A549 (cell line): Measurements from ENCODE around the gene ABI3BP. TPM values are rescaled to one million over a fixed set of nuclear protein-coding genes. Genes with fewer than 3 reads are reported as not detected.

Source experiments
- ATAC-seq, 2 experiments: fragments of 200-7000 bp in 1 of 2; fragments of >200 bp in 1 of 2; cut with Nextera tagmentation in 1 of 2; cut with Tn5 transposase in 1 of 2; 3 replicates each; pipeline versions ENCODE4 v1.8.0 to v1.9.1; 2018 to 2020; ENCODE audit warnings: mild to moderate bottlenecking in 1 of 2, moderate library complexity in 1 of 2
- CTCF ChIA-PET: fragments of 300-600 bp; sonication (Branson Sonifier 250); formaldehyde crosslinking; extraction: SDS; loops from one replicate; lab custom pipeline; 2021; ENCODE audit warnings: antibody characterized with exemption, inconsistent platforms; lab: Yijun Ruan, JAX
- POLR2A ChIA-PET: fragments of 350-600 bp; formaldehyde crosslinking; extraction: SDS; loops from one replicate; lab custom pipeline; 2021; ENCODE audit warnings: antibody characterized with exemption, inconsistent platforms; lab: Yijun Ruan, JAX
- DNase-seq, 2 experiments: peaks; one replicate each; pipeline versions ENCODE4 v3.0.0 to v3.0.0-alpha.2; 2011 to 2016; ENCODE audit warnings: low read depth in 1 of 2, low spot score in 1 of 2
- FAIRE-seq: peaks from 2 replicates; lab custom pipeline; 2011; peaks lifted over from hg19 to GRCh38; lab: Jason Lieb, UNC
- H3K27ac ChIP-seq, 2 experiments: fragments of >200 bp; sonication (Bioruptor Twin); formaldehyde crosslinking; 3 replicates each; pipeline ENCODE4 v1.5.1; 2016 to 2017
- H3K4me1 ChIP-seq: fragments of >200 bp; sonication (Bioruptor Twin); formaldehyde crosslinking; 3 replicates; pipeline ENCODE4 v1.6.1; 2016
- H3K4me2 ChIP-seq: fragments of >200 bp; sonication (Bioruptor Twin); formaldehyde crosslinking; 3 replicates; pipeline ENCODE4 v1.6.1; 2016
- H3K4me3 ChIP-seq: fragments of >200 bp; sonication (Bioruptor Twin); formaldehyde crosslinking; 3 replicates; pipeline ENCODE4 v1.5.1; 2016
- H3K9me3 ChIP-seq: fragments of >200 bp; sonication (Bioruptor Twin); formaldehyde crosslinking; 3 replicates; pipeline ENCODE4 v1.6.1; 2016
- BHLHE40 ChIP-seq: IDR thresholded peaks from 2 replicates; pipeline ENCODE4 v1.6.1; 2012; ENCODE audit warnings: low read depth, low read length, inconsistent platforms
- CBX8 ChIP-seq: fragments of 200-600 bp; sonication (generic); IDR thresholded peaks from 2 replicates; pipeline ENCODE4 v1.6.1; 2016
- CHD4 ChIP-seq: fragments of 200-600 bp; sonication (generic); IDR thresholded peaks from 2 replicates; pipeline ENCODE4 v1.6.1; 2016; ENCODE audit warnings: antibody characterized with exemption, mild to moderate bottlenecking, borderline replicate concordance
- EP300 ChIP-seq, 2 experiments: fragments of >200 bp; sonication (Bioruptor Twin); formaldehyde crosslinking; IDR thresholded peaks; 2 replicates in 1 of 2; 3 replicates in 1 of 2; pipeline ENCODE4 v1.6.1; 2016 to 2017
- ESRRA ChIP-seq: fragments of 150-350 bp; IDR thresholded peaks from 2 replicates; pipeline ENCODE4 v1.6.1; 2014; ENCODE audit warnings: mild to moderate bottlenecking, low read length, borderline replicate concordance
- FOSB ChIP-seq: fragments of 250-450 bp; sonication (Bioruptor Pico); IDR thresholded peaks from 2 replicates; pipeline ENCODE4 v1.5.0; 2020; ENCODE audit warnings: mild to moderate bottlenecking, moderate library complexity
- HOXA7 ChIP-seq: fragments of 250-450 bp; sonication (Bioruptor Pico); IDR thresholded peaks from 2 replicates; pipeline ENCODE4 v1.5.0; 2020; ENCODE audit warnings: mild to moderate bottlenecking, moderate library complexity
- HOXB5 ChIP-seq: fragments of 250-450 bp; sonication (Bioruptor Pico); IDR thresholded peaks from 2 replicates; pipeline ENCODE4 v1.5.0; 2020; ENCODE audit warnings: mild to moderate bottlenecking, moderate library complexity
- KDM5A ChIP-seq: fragments of 200-600 bp; sonication (generic); IDR thresholded peaks from 2 replicates; pipeline ENCODE4 v1.6.1; 2016; ENCODE audit warnings: antibody characterized with exemption, mild to moderate bottlenecking
- MAFK ChIP-seq: fragments of 450-650 bp; IDR thresholded peaks from 2 replicates; pipeline ENCODE4 v1.6.1; 2014; ENCODE audit not compliant: partially characterized antibody
- PHF8 ChIP-seq: fragments of 200-600 bp; sonication (generic); IDR thresholded peaks from 2 replicates; pipeline ENCODE4 v1.6.1; 2016; ENCODE audit warnings: low read depth, mild to moderate bottlenecking, antibody characterized with exemption, moderate library complexity, borderline replicate concordance
- POLR2AphosphoS2 ChIP-seq: conservative IDR thresholded peaks from 2 replicates; pipeline ENCODE4 v1.6.1; 2012; ENCODE audit warnings: low read length, improper control_type of control experiment, inconsistent platforms
- RAD21 ChIP-seq, 2 experiments: fragments of >200 bp in 1 of 2; sonication (Bioruptor Twin) in 1 of 2; formaldehyde crosslinking in 1 of 2; IDR thresholded peaks in 1 of 2; conservative IDR thresholded peaks in 1 of 2; 2 replicates in 1 of 2; 3 replicates in 1 of 2; pipeline ENCODE4 v1.6.1; 2012 to 2018; ENCODE audit warnings: inconsistent platforms in 1 of 2
- RFX5 ChIP-seq: fragments of 450-650 bp; IDR thresholded peaks from 2 replicates; pipeline ENCODE4 v1.7.1; 2014; ENCODE audit warnings: antibody characterized with exemption, mild to moderate bottlenecking, moderate library complexity
- RNF2 ChIP-seq: fragments of 200-600 bp; sonication (generic); IDR thresholded peaks from 2 replicates; pipeline ENCODE4 v1.6.1; 2016; ENCODE audit warnings: low read depth, mild to moderate bottlenecking, antibody characterized with exemption, moderate library complexity, borderline replicate concordance
- TFCP2L1 ChIP-seq: fragments of 250-450 bp; sonication (Bioruptor Pico); IDR thresholded peaks from 2 replicates; pipeline ENCODE4 v1.5.0; 2021; ENCODE audit warnings: mild to moderate bottlenecking
- TP53 ChIP-seq: fragments of 250-450 bp; sonication (Bioruptor Pico); IDR thresholded peaks from 2 replicates; pipeline ENCODE4 v1.5.0; 2021; ENCODE audit warnings: mild to moderate bottlenecking, moderate library complexity
- ZNF302 ChIP-seq: fragments of 250-450 bp; sonication (Bioruptor Pico); IDR thresholded peaks from 2 replicates; pipeline ENCODE4 v1.9.0; 2021; ENCODE audit warnings: inconsistent platforms, mild to moderate bottlenecking, moderate library complexity
- ZSCAN20 ChIP-seq: fragments of 250-450 bp; sonication (Bioruptor Pico); IDR thresholded peaks from 2 replicates; pipeline ENCODE4 v1.8.0; 2022; ENCODE audit warnings: mild to moderate bottlenecking, moderate library complexity
- WGBS: methylation state at CpG from one replicate; pipeline ENCODE4 v1.1.6; 2017; ENCODE audit errors: missing lambda C conversion rate; 5-methylcytosine and 5-hydroxymethylcytosine counted together
- polyA plus RNA-seq, 4 experiments: library from polyadenylated mRNA; depleted of rRNA in 3 of 4; stranded (reverse); fragments of >200 nt; fragmentation: RNase III in 1 of 4; extraction: RNeasy Plus Mini Kit Qiagen cat#74134 plus additional on column Dnase treatment in 1 of 4; gene quantifications; 2 replicates in 3 of 4; 3 replicates in 1 of 4; pipeline ENCODE4 v1.2.3, GENCODE V29; 2011 to 2017
- TF ChIP-seq, protein P1 (sequence below): fragments of 200-600 bp; sonication (generic); IDR thresholded peaks from 2 replicates; pipeline ENCODE4 v1.6.1; 2016; ENCODE audit warnings: antibody characterized with exemption, mild to moderate bottlenecking, moderate library complexity
- TF ChIP-seq, protein P2 (sequence below): IDR thresholded peaks from 2 replicates; pipeline ENCODE4 v1.6.1; 2012
- TF ChIP-seq, protein P3 (sequence below): fragments of >200 bp; sonication (Bioruptor Twin); formaldehyde crosslinking; IDR thresholded peaks from 2 replicates; pipeline ENCODE4 v1.6.1; 2016
- TF ChIP-seq, protein P4 (sequence below): fragments of 150-350 bp; IDR thresholded peaks from 2 replicates; pipeline ENCODE4 v1.6.1; 2014; ENCODE audit warnings: low read depth, mild to moderate bottlenecking, low read length

ABI3BP gene
- polyA plus RNA-seq, 2 of the 4 experiments (the other 2 are of a cell fraction), result 1.3 to 1.8 TPM

DNA sequence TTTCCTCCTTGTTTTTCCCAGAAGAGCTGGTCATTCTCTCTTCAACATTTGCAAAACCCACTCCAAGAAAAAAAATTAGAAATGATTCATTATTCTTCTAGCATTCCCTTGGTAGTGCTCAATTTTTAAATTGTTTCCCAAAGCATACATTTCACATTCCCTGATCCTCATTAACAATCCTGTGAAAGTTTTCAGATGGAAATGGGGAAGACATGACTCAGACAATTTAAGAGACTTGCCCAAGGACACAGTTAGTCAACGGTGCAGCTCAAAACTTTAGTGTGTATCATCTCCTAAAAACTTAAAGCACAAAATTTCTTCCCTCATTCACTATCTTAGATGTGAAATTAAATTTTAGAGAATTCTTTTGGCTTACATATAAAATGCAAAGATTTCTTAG is 17.1 kb upstream of the ABI3BP start:
- DNase-seq, result no peak
- no peak for FAIRE-seq

DNA sequence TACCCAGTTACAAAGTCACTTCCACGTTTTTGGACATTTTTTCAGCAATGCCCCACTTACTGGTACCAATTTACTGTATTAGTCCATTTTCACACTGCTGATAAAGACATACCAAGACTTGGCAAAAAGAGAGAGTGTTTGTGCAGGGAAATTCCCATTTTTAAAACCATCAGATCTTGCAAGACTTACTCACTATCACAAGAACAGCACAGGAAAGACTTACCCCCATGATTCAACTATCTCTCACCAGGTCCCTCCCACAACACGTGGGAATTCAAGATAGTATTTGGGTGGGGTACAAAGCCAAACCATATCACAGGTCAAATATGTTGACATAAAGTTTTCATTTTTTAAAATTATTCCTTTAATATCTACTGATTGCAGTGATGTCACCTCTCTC is 16.2 kb upstream of the ABI3BP start:
- Histone ChIP-seq H3K4me3 (no peak overlapping the region), H3K4me2 (no peak overlapping the region), H3K27ac (no peak overlapping the region), H3K4me1 (no peaks in the 10 kb centered on the region), H3K9me3 (peaks cover 9% of the 10 kb centered on the region; the same call in 2 of the 3 replicates)
- DNase-seq (no peak), ATAC-seq (no peak), FAIRE-seq (no peak)
- POLR2A ChIA-PET, result no interaction called here
- WGBS, result 2% methylated on average over 2 of the region's 2 CpGs
- CTCF ChIA-PET, result no interaction called here
- no peak for TF ChIP-seq RNF2
- TF ChIP-seq TFCP2L1 (CRISPR knock-in tag), result no peak
- TF ChIP-seq, protein P1, sequence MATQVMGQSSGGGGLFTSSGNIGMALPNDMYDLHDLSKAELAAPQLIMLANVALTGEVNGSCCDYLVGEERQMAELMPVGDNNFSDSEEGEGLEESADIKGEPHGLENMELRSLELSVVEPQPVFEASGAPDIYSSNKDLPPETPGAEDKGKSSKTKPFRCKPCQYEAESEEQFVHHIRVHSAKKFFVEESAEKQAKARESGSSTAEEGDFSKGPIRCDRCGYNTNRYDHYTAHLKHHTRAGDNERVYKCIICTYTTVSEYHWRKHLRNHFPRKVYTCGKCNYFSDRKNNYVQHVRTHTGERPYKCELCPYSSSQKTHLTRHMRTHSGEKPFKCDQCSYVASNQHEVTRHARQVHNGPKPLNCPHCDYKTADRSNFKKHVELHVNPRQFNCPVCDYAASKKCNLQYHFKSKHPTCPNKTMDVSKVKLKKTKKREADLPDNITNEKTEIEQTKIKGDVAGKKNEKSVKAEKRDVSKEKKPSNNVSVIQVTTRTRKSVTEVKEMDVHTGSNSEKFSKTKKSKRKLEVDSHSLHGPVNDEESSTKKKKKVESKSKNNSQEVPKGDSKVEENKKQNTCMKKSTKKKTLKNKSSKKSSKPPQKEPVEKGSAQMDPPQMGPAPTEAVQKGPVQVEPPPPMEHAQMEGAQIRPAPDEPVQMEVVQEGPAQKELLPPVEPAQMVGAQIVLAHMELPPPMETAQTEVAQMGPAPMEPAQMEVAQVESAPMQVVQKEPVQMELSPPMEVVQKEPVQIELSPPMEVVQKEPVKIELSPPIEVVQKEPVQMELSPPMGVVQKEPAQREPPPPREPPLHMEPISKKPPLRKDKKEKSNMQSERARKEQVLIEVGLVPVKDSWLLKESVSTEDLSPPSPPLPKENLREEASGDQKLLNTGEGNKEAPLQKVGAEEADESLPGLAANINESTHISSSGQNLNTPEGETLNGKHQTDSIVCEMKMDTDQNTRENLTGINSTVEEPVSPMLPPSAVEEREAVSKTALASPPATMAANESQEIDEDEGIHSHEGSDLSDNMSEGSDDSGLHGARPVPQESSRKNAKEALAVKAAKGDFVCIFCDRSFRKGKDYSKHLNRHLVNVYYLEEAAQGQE, result no peak
- TF ChIP-seq, protein P2, sequence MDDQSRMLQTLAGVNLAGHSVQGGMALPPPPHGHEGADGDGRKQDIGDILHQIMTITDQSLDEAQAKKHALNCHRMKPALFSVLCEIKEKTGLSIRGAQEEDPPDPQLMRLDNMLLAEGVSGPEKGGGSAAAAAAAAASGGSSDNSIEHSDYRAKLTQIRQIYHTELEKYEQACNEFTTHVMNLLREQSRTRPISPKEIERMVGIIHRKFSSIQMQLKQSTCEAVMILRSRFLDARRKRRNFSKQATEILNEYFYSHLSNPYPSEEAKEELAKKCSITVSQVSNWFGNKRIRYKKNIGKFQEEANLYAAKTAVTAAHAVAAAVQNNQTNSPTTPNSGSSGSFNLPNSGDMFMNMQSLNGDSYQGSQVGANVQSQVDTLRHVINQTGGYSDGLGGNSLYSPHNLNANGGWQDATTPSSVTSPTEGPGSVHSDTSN, result no peak
- no peak for TF ChIP-seq KDM5A
- TF ChIP-seq RAD21 (conservative IDR thresholded peaks at IDR 0.05 in 1 of 2, IDR thresholded peaks at IDR 0.05 in 1 of 2), result no peak
- no peak for TF ChIP-seq HOXB5
- no peak for TF ChIP-seq EP300 (IDR thresholded peaks at IDR 0.05)
- TF ChIP-seq, protein P3, sequence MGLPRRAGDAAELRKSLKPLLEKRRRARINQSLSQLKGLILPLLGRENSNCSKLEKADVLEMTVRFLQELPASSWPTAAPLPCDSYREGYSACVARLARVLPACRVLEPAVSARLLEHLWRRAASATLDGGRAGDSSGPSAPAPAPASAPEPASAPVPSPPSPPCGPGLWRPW, result no peak
- no peak for TF ChIP-seq RFX5
- no peak for TF ChIP-seq MAFK
- no peak for TF ChIP-seq TP53 (CRISPR knock-in tag)
- no peak for TF ChIP-seq PHF8
- TF ChIP-seq CHD4, result no peak
- TF ChIP-seq POLR2AphosphoS2, result no peak

More for the DNA sequence above, 17.1 kb upstream of the ABI3BP start:
- no peak overlapping the region for H3K4me3 ChIP-seq
- ChIA-PET CTCF (interaction anchor here (0.8 kb wide), 1 partner anchor 255 kb away, joined by 3 read pairs; no protein-coding TSS in a partner anchor), POLR2A (no interaction called here)
- H3K4me1 ChIP-seq, result no peaks in the 10 kb centered on the region
- H3K9me3 ChIP-seq, result peaks cover 9% of the 10 kb centered on the region; the same call in 2 of the 3 replicates
- WGBS, result 6% methylated on average over 1 of the region's 1 CpG
- no peak for ATAC-seq
- TF ChIP-seq, protein P1, result no peak
- TF ChIP-seq TP53 (CRISPR knock-in tag), result no peak
- no peak for TF ChIP-seq POLR2AphosphoS2
- TF ChIP-seq ZNF302, result no peak
- no peak for TF ChIP-seq CBX8
- no peak for TF ChIP-seq TFCP2L1 (CRISPR knock-in tag)
- TF ChIP-seq RAD21 (conservative IDR thresholded peaks at IDR 0.05 in 1 of 2, IDR thresholded peaks at IDR 0.05 in 1 of 2), result no peak
- TF ChIP-seq, protein P4, sequence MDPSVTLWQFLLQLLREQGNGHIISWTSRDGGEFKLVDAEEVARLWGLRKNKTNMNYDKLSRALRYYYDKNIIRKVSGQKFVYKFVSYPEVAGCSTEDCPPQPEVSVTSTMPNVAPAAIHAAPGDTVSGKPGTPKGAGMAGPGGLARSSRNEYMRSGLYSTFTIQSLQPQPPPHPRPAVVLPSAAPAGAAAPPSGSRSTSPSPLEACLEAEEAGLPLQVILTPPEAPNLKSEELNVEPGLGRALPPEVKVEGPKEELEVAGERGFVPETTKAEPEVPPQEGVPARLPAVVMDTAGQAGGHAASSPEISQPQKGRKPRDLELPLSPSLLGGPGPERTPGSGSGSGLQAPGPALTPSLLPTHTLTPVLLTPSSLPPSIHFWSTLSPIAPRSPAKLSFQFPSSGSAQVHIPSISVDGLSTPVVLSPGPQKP, result no peak
- TF ChIP-seq FOSB (CRISPR knock-in tag), result no peak
- TF ChIP-seq HOXA7 (CRISPR knock-in tag), result no peak
- no peak for TF ChIP-seq ESRRA
- no peak for TF ChIP-seq BHLHE40
- TF ChIP-seq ZSCAN20 (CRISPR knock-in tag), result no peak
- no peak for TF ChIP-seq MAFK
- no peak overlapping the region for H3K4me2 ChIP-seq
- H3K27ac ChIP-seq, result no peak overlapping the region
